Activated T-cell treated with anti-CD3 and anti-CD28 coated beads, Interleukin-2, amount 50 U/mL, for 1 hour (primary cell): ENCODE data around the gene ENDOV.

Experiments used
- DNase-seq: peaks from one replicate; pipeline ENCODE4 v3.0.0-alpha.2; 2020

ENDOV gene

GRCh38 chr17:80470603-80471002 lies 55.6 kb downstream of the ENDOV start:
- no peak for DNase-seq

DNA sequence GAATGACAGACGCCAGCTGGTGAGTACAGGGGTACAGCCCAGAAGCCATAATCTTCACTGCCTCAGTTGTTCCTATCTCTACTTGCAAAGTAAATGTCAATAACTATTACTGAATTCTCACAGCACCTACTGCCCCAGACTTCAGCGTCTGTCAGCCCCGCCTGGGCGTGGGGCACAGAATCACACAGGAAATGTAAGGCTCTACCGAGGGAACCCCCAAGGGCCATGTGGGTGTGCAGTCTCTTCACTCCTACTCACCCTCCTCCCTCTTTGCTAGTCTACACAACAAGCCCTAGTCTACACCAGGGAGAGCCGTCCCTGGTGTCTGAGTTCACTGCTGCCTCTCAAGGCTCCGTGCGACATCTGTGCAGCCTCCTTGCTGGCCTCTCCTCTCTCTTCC lies 57.0 kb downstream of the ENDOV start:
- DNase-seq, result no peak

GRCh38 chr17:80472996-80473395 lies 58.0 kb downstream of the ENDOV start:
- no peak for DNase-seq

DNA sequence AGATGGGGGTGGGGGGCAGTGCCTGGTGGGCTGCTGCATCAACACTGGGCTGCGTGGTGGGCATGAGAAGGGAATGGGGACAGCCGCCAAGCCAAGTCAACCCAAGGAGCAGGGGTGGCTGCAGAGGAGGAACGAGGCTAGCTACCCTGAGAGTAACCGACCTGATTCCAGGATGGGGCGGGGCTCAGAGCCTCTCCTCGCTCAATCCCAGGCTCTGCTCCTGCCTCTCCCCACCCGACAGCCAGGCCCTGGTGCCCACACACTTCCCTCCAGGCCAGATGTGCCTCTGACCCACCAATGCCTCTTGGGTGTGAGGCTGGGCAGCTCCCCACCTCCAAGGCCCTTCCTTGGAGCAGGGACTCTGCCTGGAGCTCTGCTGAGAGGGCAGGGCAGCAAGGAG lies 58.7 kb downstream of the ENDOV start:
- no peak for DNase-seq

DNA sequence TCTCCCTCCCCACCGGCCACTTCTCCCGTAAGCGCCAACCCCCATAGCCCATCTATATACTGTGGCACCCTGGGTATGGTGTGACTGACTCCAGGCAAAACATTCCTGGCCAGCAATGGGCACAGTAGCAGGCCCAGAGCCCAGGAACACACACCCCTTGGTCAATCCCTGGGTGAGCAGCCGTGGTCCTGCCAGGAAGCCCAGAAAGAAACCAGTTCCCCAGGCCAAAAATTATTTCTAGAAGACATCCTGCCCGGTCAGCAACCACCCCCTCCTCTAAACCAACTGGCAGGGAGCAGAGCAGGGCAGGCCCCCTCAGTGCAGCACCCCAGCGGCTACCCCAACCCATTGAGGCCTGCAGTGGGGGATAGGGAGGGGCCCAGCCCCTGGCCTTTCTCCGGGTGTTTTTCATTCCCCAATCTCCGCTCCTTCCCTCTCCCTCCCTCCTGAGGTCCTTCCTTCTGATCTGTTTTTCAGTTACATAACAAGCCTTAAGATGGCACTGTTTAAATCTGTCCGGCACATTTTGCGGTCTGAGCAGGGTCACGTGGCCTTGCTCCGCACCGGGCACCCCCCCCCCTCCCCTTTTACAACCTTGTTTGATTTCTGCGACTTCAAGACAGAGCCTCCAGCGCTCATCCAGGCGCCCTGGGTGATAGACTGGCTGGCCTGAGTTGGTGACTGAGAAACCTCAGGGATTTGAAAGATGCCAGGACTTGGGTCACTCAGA lies 59.4 kb downstream of the ENDOV start:
- DNase-seq, result peak; percentile 29

- peak; percentile 39 for DNase-seq
Observed at GRCh38 chr17:80474961-80475909, 60.3 kb downstream of the ENDOV start.

GRCh38 chr17:80475910-80476876 lies 61.2 kb downstream of the ENDOV start, which contains the start of gene NPTX1:
TSS of gene NPTX1 (minus strand) at chr17:80476607. CDS start at chr17:80476446, 161 bp downstream.
- DNase-seq, result peak; percentile 42

DNA sequence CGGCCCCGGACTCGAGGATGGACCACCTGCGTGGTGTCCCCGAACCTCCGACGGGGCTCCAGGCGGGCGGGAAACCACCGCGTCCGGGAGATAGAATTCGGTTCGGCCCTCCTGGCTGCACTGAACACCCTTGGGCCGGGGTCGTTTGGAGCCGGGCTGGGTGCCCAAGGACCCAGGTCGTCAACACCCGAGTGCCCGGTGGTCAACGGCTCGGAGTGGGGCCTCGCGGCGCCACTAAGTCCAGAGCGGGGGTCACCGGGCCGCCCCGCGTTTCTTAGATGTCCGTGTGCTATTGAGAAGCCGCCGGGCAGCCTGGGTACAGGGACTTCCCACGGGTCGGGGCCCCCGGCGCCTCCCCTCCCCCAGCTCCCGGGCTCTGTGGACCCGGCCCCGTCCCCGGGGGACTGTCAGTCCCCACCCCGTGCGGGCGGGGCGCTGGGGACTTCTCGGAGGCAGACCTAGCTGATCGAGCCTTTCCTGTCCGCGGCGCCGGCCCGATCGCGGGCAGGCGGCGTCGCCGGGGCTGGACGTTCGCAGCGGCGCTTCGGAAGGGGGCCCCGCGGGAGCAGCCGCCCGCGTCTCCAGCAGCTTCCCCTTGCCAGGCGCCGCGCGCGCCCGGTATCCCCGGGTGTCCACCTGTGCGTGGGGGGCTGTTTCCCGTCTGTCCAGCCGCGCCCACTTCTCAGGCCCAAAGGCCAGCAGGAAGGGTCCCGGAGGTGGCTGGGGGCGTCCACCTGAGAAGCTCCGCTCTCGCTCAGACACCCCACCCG lies 62.1 kb downstream of the ENDOV start:
- DNase-seq, result peak; percentile 37

DNA sequence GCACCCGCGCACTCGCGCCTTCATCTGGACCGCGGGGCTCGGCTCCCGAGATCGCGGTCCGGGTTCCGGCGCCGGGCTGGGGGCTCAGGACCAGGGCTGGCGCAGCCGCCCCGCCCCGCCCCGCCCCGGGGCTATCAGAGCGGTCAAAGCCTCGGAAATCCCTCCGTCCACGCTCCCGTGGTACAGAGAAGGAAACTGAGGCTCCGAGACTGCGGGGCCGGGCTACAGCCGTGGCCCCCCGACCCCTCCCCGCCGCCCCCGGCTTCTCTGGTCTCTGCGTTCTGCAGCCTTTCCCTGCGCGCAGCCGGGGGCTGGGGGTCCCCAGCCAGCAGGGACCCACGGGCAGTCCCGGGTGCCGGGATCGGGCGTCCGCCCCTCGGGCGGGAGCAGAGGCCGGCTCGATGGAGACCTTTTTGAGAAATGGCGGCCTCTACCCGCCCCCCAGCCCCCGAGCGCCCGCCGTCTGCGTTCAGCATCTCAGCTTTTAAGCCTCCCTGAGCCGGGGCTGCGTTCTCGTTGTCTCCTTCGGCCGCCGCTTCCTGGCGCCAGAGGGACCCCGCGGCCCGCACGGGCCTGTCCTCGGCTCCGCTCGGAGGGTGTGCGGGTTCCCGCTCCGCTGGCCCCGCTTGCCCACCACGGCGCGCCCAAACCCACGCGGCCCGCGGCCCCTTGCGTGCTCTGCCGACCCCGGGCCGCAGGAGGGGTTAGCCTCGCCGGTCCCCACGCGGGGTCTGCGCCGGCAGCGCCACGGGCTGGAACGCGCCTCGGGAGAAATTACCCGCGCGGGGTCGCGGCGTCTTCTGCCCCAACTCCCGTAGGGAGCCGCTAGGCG lies 62.9 kb downstream of the ENDOV start:
- peak; percentile 51 for DNase-seq

DNA sequence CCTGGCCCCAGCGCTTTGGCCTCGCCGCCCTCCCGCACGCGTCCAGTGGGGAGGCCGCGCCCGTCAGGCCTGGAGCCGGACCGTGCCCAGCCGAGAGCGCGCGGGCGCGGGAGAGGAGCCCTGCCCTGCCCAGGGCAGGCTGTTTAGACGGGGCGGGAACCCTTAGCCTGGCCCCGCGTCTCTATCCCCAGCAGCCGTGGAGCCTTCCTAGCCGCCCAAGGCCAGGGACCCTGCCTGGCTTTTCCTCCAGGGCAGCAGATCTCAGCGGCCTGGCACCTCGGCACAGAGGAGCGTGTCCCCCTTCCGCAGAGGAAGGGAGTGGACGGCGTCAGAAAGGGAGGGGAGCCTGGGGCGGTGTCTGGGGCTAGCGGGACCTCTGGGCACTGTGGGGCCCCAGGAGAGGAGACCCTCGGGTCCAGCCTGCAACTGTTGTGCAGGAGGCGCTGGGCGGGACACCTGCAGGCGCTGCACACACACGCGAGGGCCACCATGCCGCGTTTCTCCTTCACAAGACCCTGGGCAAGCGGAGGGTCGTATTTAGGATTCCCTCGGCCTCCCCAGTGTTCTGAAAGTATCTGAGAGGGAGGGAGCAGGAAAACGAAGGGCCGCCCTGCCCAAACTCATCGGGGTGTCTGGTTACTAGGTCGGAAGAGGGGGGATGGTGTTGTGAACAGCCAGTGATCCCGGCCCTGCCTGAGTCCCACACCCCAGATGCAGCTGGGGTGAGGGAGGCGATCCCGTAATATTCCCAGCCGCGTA lies 63.7 kb downstream of the ENDOV start:
- no peak for DNase-seq

DNA sequence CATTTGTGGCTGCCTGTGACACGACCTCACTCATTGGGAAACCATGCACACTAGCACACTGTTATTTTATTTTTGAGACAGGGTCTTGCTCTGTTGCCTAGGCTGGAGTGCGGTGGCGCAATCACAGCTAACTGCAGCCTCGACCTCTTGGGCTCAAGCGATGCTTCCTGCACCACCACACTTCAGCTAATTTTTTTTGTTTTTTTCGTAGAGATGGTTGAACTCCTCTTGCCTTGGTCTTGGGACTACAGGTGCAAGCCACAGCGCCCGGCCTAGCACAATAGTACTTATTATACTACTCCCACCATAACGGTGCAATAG lies 64.2 kb downstream of the ENDOV start:
- DNase-seq, result no peak

DNA sequence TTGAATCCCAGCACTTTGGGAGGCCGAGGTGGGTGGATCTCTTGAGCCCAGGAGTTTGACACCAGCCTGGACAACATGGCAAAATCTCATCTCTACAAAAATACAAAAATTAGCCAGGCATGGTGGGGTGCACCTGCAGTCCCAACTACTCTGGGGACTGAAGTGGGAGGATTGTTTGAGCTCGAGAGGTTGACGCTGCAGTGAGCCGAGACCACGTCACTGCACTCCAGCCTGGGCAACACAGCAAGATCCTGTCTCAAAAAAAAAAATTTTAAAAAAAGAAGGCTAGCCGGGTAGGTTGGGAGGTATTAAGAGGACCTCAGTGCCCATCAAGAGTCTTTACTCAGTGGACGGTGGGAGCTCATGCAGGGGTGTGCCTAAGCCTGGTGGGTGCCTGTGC lies 65.3 kb downstream of the ENDOV start:
- DNase-seq, result no peak

GRCh38 chr17:80481284-80482057 lies 66.5 kb downstream of the ENDOV start:
- no peak for DNase-seq

DNA sequence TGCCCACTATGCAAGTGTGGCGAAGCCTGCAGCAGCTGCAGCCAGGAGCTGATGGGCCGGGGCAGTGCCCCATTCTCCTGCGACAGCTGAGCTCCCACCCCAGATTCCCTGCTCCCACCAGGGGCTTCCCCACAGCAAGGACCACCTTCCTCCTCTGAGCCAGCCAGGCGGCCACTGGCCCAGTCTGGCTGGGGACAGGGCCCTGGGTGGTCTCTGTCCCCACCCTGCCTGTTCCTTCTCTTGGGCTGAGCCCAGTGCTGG lies 67.0 kb downstream of the ENDOV start:
- DNase-seq, result no peak

- DNase-seq, result no peak
Observed at GRCh38 chr17:80482555-80483308, 67.8 kb downstream of the ENDOV start.

DNA sequence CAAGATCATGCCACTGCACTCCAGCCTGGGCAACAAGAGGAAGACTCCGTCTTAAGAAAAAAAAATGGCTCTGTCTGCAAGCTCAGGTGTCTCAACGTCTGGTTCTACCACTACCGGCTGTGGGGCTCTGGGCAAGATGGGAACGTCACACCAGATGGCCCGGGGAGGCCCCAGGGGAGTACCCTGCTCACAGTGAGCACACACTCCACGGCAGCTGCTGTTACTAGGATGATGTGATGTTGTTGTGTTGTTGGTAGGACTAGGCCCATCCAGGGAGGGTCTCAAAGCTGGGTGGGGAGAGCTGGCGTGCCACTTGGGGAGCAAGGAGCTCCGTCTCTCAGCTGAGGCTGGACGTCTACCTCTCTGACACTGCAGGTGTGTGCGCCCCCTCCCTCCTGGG lies 70.9 kb downstream of the ENDOV start:
- DNase-seq, result no peak

GRCh38 chr17:80486692-80487091 lies 71.7 kb downstream of the ENDOV start:
- DNase-seq, result no peak

DNA sequence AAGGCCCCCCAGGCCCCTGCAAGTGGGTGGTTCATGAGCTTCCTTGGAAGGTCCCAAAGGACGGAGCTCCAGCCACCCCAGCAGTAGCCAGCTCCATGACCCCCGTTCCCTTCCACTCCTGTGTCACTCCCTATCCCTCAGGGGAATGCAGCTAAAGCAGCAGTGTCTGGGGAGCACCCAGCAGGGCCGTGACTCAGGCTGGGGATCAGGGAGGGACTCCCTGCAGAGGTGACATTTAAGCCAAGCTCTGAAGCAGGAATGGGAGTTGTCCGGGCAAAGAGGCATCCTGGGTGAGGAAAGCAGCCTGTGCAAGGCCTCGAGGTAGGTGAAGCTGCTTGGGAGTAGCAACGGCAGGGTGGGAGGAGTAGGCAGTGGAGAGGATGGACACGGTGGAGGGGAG lies 72.5 kb downstream of the ENDOV start:
- no peak for DNase-seq
